ENCODE results near the gene CHST8.
"Not testable (repeated sequence)": the region's sequence is repeated elsewhere in the genome, so short reads cannot be mapped to it uniquely, and the experiment has no call there.

The CHST8 gene

DNA sequence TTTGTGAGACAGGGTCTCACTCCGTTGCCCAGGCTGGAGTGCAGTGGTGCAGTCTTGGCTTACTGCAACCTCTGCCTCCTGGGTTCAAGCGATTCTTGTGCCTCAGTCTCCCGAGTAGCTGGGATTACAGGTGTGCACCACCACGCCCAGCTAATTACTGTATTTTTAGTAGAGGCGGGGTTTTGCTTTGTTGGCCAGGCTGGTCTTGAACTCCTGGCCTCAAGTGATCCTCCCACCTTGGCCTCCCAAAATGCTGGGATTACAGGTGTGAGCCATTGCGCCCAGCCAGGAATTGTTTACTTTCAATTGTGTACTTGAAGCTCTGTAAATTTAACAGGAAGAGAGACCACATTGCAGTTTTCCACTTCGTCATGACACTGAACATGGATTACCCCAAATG, 197.3 kb downstream of the CHST8 start:
- not testable (repeated sequence) for H3K9me3 ChIP-seq (ENCODE audit: control insufficient read depth, insufficient read depth, low read length); H3K27ac ChIP-seq (ENCODE audit: low read depth, low read length); H3K4me3 ChIP-seq (ENCODE audit: low read depth, low read length); H3K9ac ChIP-seq (ENCODE audit: low read depth, low read length); H3K36me3 ChIP-seq (ENCODE audit: control insufficient read depth, insufficient read depth, low read length); H3K27me3 ChIP-seq (ENCODE audit: control insufficient read depth, insufficient read depth, low read length); H3K4me1 ChIP-seq (ENCODE audit: control insufficient read depth, insufficient read depth, low read length)

DNA sequence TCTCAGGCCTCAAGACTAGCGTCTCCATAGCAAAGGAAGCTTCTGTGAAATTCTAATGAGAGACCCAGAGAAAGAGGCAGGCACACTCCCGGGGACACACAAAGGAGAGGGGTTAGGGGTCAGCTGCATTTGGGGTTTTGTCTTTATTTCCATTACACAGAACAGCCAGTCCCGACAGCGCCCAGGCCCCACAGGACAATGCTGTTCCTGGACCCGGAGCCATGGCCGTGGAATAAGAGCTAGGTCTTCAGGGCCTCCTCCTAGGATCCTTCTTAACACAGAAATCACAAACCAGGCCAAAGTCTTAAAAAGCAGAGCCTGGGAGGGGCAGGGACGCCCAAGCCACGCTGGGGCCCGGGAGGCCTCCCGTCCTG, 197.7 kb downstream of the CHST8 start:
- Histone ChIP-seq H3K36me3 (ENCODE audit: control insufficient read depth, insufficient read depth, low read length) (no peaks in the 10 kb centered on the region), H3K4me3 (ENCODE audit: low read depth, low read length) (peak overlapping the region; percentile 64), H3K9ac (ENCODE audit: low read depth, low read length) (peak overlapping the region; percentile 50), H3K27me3 (ENCODE audit: control insufficient read depth, insufficient read depth, low read length) (peaks cover 6% of the 10 kb centered on the region), H3K27ac (ENCODE audit: low read depth, low read length) (peak overlapping the region; percentile 23), H3K9me3 (ENCODE audit: control insufficient read depth, insufficient read depth, low read length) (no peaks in the 10 kb centered on the region), H3K4me1 (ENCODE audit: control insufficient read depth, insufficient read depth, low read length) (peaks cover 6% of the 10 kb centered on the region; the same call in 1 of the 2 replicates)

DNA sequence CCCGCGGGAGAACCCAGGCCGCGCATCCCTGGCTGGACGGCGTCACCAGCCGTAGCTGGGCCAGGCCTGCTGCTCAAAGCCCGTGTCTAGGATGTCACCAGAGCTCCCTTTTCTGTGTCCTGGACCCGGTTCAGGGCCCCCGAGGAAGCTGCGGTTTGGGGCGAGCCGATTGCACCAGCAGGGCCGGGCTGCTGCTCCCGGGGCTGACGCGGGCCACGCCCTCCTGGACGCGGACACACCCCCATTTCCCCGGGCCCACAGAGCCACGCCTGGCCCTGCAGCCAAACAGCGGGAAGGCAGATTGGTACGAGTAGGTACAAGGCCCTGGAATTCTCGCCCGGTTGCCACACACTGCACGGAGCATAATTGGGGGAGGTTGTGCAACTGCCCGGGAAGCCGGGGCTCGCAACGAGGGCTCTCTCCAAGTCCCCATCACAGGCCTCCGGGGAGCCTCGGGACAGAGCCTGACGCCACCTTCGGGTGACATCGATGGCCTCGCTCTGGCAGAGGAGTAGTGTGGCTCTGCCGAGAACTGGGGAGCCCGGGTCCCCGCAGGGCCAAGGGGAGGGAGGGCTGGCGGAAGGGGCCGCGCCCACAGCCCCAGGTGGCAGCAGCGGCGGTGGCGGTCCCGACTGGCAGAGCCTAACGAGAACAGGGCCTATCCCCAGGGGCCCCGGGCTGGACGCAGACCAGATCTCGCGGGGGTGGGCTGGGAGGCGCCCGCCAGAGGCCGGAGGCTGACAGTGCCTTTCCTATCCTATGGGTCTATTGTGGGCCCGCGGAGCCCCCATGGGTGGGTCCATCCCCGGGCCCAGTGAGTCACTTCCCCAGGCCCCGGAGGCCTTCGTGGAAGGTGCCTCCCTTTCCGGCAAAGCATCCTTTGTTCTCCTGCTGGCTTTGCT, 198.4 kb downstream of the CHST8 start:
- no peaks in the 10 kb centered on the region for H3K9me3 ChIP-seq (ENCODE audit: control insufficient read depth, insufficient read depth, low read length)
- H3K27me3 ChIP-seq (ENCODE audit: control insufficient read depth, insufficient read depth, low read length) = peaks cover 6% of the 10 kb centered on the region
- H3K9ac ChIP-seq (ENCODE audit: low read depth, low read length) = peak overlapping the region; percentile 50
- peak overlapping the region; percentile 64 for H3K4me3 ChIP-seq (ENCODE audit: low read depth, low read length)
- peak overlapping the region; percentile 23 for H3K27ac ChIP-seq (ENCODE audit: low read depth, low read length)
- peaks cover 6% of the 10 kb centered on the region; the same call in 1 of the 2 replicates for H3K4me1 ChIP-seq (ENCODE audit: control insufficient read depth, insufficient read depth, low read length)
- H3K36me3 ChIP-seq (ENCODE audit: control insufficient read depth, insufficient read depth, low read length) = no peaks in the 10 kb centered on the region

DNA sequence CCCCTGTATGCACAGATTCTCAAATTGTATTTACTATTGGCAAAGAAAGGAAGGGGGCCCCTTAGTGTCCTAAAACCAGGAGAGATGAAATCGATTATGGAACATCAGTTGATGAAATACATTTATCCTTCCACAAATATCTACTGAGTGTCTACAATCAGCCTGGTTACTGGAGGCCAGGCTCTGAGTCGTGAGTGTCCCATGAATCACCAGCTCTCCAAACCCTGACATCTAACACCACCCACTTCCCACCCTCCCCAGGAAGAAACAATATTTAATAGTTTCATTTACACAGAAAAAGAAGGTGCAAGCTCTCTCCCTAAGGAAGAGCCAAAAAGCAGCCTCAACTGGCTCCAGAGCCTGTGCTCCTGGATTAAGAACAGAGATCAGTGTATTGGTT, 200.1 kb downstream of the CHST8 start:
- Histone ChIP-seq H3K4me3 (ENCODE audit: low read depth, low read length) (no peak overlapping the region), H3K9me3 (ENCODE audit: control insufficient read depth, insufficient read depth, low read length) (no peaks in the 10 kb centered on the region), H3K4me1 (ENCODE audit: control insufficient read depth, insufficient read depth, low read length) (peaks cover 6% of the 10 kb centered on the region; the same call in 1 of the 2 replicates), H3K36me3 (ENCODE audit: control insufficient read depth, insufficient read depth, low read length) (no peaks in the 10 kb centered on the region), H3K27me3 (ENCODE audit: control insufficient read depth, insufficient read depth, low read length) (peaks cover 6% of the 10 kb centered on the region), H3K9ac (ENCODE audit: low read depth, low read length) (no peak overlapping the region), H3K27ac (ENCODE audit: low read depth, low read length) (no peak overlapping the region)

Measured in HUES48 (cell line).